ENCODE results near the gene ATP2A2. TPM values are rescaled to one million over a fixed set of nuclear protein-coding genes. Genes with fewer than 3 reads are reported as not detected.

Gene ATP2A2
- total and polyA plus RNA-seq, 2 experiments from 2014 or later, result 47.2 to 225 TPM

DNA sequence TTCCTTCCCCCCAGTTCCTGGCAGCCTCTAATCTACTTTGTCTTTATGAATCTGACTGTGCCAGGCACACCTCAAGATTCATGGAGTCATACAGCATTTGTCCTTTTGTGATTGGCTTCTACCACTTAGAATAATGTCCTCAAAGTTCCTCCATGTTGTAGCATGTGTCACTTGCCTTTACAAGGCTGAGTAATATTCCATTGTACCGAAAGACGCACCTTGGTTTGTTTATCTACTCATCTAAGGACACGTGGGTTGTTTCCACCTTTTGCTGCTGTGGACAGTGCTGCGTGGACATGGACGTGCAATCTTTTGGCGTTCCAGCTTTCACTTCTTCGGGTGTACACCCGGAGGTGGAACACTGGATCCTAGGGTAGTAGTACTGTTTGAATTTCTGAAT, 88.9 kb downstream of the ATP2A2 start (continued):
- TF ChIP-seq, protein P1, sequence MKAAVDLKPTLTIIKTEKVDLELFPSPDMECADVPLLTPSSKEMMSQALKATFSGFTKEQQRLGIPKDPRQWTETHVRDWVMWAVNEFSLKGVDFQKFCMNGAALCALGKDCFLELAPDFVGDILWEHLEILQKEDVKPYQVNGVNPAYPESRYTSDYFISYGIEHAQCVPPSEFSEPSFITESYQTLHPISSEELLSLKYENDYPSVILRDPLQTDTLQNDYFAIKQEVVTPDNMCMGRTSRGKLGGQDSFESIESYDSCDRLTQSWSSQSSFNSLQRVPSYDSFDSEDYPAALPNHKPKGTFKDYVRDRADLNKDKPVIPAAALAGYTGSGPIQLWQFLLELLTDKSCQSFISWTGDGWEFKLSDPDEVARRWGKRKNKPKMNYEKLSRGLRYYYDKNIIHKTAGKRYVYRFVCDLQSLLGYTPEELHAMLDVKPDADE (IDR thresholded peaks at IDR 0.05), result no peak
- TF ChIP-seq JUNB (IDR thresholded peaks at IDR 0.05; ENCODE audit: unreplicated experiment), result no peak
- no peak for TF ChIP-seq CREB1 (CRISPR knock-in tag; IDR thresholded peaks at IDR 0.05; ENCODE audit: low read depth)
- TF ChIP-seq POLR2AphosphoS5 (IDR thresholded peaks at IDR 0.05; ENCODE audit: low read depth), result no peak
- TF ChIP-seq, protein P2, sequence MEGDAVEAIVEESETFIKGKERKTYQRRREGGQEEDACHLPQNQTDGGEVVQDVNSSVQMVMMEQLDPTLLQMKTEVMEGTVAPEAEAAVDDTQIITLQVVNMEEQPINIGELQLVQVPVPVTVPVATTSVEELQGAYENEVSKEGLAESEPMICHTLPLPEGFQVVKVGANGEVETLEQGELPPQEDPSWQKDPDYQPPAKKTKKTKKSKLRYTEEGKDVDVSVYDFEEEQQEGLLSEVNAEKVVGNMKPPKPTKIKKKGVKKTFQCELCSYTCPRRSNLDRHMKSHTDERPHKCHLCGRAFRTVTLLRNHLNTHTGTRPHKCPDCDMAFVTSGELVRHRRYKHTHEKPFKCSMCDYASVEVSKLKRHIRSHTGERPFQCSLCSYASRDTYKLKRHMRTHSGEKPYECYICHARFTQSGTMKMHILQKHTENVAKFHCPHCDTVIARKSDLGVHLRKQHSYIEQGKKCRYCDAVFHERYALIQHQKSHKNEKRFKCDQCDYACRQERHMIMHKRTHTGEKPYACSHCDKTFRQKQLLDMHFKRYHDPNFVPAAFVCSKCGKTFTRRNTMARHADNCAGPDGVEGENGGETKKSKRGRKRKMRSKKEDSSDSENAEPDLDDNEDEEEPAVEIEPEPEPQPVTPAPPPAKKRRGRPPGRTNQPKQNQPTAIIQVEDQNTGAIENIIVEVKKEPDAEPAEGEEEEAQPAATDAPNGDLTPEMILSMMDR (conservative IDR thresholded peaks at IDR 0.05; ENCODE audit: low read depth in 2 of 2), result no peak
- TF ChIP-seq ZNF331 (CRISPR knock-in tag; IDR thresholded peaks at IDR 0.05; ENCODE audit: low read depth), result no peak
- TF ChIP-seq STAT1 (IDR thresholded peaks at IDR 0.05; ENCODE audit: unreplicated experiment), result no peak
- no peak for TF ChIP-seq ZNF114 (CRISPR knock-in tag; IDR thresholded peaks at IDR 0.05)
- no peak for TF ChIP-seq EZH2 (IDR thresholded peaks at IDR 0.05; ENCODE audit: low read depth, unreplicated experiment)

DNA sequence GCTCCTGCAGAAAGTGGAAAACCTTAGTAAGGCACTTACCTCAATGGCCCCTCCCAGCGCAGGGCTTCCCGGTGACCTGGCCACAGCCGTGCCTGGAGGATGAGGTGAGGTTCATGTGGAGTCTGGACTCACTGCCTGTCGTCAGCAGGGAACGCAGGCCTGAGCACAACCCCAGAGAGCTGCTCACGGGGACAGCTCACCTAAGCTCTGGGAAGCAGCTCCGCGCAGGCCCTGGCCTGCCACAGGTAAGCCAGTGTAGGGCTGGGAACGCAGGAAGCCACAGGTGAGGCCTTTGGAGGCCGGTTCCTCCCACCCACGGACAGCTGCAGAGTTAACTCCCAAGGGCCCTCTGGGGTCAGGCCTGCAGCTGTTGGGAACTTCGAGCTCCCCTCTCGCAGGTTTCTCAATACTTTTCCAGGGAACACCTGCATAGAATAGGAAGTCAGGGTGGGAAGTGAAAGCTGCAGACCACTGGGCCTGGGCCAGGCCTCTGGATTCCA, 89.7 kb downstream of the ATP2A2 start:
- Histone ChIP-seq H3K36me3 (ENCODE audit: insufficient read depth) (peaks cover 27% of the 10 kb centered on the region), H3K4me2 (no peak overlapping the region)
- peak; percentile 37 for ATAC-seq
- TF ChIP-seq ZNF331 (CRISPR knock-in tag; IDR thresholded peaks at IDR 0.05; ENCODE audit: low read depth) (no peak), JUNB (IDR thresholded peaks at IDR 0.05; ENCODE audit: unreplicated experiment) (no peak), CREB1 (CRISPR knock-in tag; IDR thresholded peaks at IDR 0.05; ENCODE audit: low read depth) (no peak), EZH2phosphoT487 (IDR thresholded peaks at IDR 0.05; ENCODE audit: unreplicated experiment) (no peak), STAT1 (IDR thresholded peaks at IDR 0.05; ENCODE audit: unreplicated experiment) (no peak)
- TF ChIP-seq, protein P3, sequence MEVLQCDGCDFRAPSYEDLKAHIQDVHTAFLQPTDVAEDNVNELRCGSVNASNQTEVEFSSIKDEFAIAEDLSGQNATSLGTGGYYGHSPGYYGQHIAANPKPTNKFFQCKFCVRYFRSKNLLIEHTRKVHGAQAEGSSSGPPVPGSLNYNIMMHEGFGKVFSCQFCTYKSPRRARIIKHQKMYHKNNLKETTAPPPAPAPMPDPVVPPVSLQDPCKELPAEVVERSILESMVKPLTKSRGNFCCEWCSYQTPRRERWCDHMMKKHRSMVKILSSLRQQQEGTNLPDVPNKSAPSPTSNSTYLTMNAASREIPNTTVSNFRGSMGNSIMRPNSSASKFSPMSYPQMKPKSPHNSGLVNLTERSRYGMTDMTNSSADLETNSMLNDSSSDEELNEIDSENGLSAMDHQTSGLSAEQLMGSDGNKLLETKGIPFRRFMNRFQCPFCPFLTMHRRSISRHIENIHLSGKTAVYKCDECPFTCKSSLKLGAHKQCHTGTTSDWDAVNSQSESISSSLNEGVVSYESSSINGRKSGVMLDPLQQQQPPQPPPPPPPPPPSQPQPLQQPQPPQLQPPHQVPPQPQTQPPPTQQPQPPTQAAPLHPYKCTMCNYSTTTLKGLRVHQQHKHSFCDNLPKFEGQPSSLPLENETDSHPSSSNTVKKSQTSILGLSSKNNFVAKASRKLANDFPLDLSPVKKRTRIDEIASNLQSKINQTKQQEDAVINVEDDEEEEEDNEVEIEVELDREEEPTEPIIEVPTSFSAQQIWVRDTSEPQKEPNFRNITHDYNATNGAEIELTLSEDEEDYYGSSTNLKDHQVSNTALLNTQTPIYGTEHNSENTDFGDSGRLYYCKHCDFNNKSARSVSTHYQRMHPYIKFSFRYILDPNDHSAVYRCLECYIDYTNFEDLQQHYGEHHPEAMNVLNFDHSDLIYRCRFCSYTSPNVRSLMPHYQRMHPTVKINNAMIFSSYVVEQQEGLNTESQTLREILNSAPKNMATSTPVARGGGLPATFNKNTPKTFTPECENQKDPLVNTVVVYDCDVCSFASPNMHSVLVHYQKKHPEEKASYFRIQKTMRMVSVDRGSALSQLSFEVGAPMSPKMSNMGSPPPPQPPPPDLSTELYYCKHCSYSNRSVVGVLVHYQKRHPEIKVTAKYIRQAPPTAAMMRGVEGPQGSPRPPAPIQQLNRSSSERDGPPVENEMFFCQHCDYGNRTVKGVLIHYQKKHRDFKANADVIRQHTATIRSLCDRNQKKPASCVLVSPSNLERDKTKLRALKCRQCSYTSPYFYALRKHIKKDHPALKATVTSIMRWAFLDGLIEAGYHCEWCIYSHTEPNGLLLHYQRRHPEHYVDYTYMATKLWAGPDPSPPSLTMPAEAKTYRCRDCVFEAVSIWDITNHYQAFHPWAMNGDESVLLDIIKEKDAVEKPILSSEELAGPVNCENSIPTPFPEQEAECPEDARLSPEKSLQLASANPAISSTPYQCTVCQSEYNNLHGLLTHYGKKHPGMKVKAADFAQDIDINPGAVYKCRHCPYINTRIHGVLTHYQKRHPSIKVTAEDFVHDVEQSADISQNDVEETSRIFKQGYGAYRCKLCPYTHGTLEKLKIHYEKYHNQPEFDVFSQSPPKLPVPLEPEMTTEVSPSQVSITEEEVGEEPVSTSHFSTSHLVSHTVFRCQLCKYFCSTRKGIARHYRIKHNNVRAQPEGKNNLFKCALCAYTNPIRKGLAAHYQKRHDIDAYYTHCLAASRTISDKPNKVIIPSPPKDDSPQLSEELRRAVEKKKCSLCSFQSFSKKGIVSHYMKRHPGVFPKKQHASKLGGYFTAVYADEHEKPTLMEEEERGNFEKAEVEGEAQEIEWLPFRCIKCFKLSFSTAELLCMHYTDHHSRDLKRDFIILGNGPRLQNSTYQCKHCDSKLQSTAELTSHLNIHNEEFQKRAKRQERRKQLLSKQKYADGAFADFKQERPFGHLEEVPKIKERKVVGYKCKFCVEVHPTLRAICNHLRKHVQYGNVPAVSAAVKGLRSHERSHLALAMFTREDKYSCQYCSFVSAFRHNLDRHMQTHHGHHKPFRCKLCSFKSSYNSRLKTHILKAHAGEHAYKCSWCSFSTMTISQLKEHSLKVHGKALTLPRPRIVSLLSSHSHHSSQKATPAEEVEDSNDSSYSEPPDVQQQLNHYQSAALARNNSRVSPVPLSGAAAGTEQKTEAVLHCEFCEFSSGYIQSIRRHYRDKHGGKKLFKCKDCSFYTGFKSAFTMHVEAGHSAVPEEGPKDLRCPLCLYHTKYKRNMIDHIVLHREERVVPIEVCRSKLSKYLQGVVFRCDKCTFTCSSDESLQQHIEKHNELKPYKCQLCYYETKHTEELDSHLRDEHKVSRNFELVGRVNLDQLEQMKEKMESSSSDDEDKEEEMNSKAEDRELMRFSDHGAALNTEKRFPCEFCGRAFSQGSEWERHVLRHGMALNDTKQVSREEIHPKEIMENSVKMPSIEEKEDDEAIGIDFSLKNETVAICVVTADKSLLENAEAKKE (CRISPR knock-in tag; IDR thresholded peaks at IDR 0.05), result no peak
- TF ChIP-seq, protein P4, sequence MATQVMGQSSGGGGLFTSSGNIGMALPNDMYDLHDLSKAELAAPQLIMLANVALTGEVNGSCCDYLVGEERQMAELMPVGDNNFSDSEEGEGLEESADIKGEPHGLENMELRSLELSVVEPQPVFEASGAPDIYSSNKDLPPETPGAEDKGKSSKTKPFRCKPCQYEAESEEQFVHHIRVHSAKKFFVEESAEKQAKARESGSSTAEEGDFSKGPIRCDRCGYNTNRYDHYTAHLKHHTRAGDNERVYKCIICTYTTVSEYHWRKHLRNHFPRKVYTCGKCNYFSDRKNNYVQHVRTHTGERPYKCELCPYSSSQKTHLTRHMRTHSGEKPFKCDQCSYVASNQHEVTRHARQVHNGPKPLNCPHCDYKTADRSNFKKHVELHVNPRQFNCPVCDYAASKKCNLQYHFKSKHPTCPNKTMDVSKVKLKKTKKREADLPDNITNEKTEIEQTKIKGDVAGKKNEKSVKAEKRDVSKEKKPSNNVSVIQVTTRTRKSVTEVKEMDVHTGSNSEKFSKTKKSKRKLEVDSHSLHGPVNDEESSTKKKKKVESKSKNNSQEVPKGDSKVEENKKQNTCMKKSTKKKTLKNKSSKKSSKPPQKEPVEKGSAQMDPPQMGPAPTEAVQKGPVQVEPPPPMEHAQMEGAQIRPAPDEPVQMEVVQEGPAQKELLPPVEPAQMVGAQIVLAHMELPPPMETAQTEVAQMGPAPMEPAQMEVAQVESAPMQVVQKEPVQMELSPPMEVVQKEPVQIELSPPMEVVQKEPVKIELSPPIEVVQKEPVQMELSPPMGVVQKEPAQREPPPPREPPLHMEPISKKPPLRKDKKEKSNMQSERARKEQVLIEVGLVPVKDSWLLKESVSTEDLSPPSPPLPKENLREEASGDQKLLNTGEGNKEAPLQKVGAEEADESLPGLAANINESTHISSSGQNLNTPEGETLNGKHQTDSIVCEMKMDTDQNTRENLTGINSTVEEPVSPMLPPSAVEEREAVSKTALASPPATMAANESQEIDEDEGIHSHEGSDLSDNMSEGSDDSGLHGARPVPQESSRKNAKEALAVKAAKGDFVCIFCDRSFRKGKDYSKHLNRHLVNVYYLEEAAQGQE (IDR thresholded peaks at IDR 0.05; ENCODE audit: unreplicated experiment), result no peak

More for the DNA sequence above, 89.7 kb downstream of the ATP2A2 start:
- Histone ChIP-seq H3K4me3 (no peak overlapping the region), H3K79me2 (replicated peaks; ENCODE audit: insufficient read depth) (no peaks in the 10 kb centered on the region), H2AFZ (no peak overlapping the region), H3K9me2 (ENCODE audit: insufficient read depth) (no peaks in the 10 kb centered on the region), H3F3A (replicated peaks; ENCODE audit: low read depth) (peaks cover 13% of the 10 kb centered on the region), H3K27ac (ENCODE audit: low read depth) (peak overlapping the region; percentile 66; the same call in 1 of the 2 replicates), H3K4me1 (ENCODE audit: insufficient read depth) (no peaks in the 10 kb centered on the region), H3K27me3 (ENCODE audit: insufficient read depth) (no peaks in the 10 kb centered on the region), H4K20me1 (replicated peaks; ENCODE audit: insufficient read depth) (peaks cover under 1% of the 10 kb centered on the region; the same call in 1 of the 2 replicates)
- DNase-seq (ENCODE audit: low spot score), result no peak
- Mint-ChIP-seq H3K27me3 (ENCODE audit: insufficient read depth, low read depth, poor library complexity) (peaks cover 2% of the 10 kb centered on the region), H3K4me1 (no peaks in the 10 kb centered on the region), H3K27ac (no peak overlapping the region), H3K4me3 (no peak overlapping the region), H3K36me3 (ENCODE audit: low read depth) (peaks cover 51% of the 10 kb centered on the region), H3K9me3 (no peaks in the 10 kb centered on the region)
